ENCODE results near the gene TMEM220. TPM values are rescaled to one million over a fixed set of nuclear protein-coding genes. Genes with fewer than 3 reads are reported as not detected.

Gene TMEM220
- polyA plus RNA-seq, 1 of the 3 experiments (the other 2 are of a cell fraction): 2.7 TPM

DNA sequence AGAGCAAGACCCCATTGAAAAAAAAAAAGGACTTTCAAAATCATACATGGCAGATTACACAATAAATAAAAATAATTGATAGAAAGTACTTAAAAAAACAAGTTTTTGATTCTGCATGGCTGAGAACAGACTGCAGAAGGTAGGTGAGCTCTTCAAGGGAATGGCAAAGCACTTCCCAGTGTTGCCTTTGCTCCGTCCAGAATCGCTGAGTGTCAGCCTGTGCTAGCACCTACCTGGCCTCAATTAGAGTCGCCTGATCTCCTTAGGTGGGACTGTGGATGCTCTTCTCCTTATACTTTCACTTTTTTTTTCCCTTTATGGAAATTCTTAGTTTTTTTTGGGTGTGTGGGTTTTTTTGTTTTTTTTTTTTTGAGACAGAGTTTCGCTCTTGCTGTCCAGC, 6.0 kb upstream of the TMEM220 start:
- ChIA-PET CTCF (interaction anchor here (0.7 to 8.5 kb wide), 9 partner anchors 11 to 141 kb away, joined by 3 to 165 read pairs (median 12); partner anchors contain the start of gene PIRT), POLR2A (no interaction called here)
- Histone ChIP-seq H3F3A (replicated peaks; ENCODE audit: insufficient read depth) (no peaks in the 10 kb centered on the region), H3K4me3 (ENCODE audit: low read depth in 2 of 2, low read length in 1 of 2) (no peak overlapping the region), H3K4me2 (no peak overlapping the region), H3K36me3 (replicated peaks in 1 of 2; ENCODE audit: control insufficient read depth in 1 of 2, insufficient read depth in 2 of 2, low read length in 1 of 2) (no peaks in the 10 kb centered on the region), H3K27ac (ENCODE audit: low read depth in 2 of 2, low read length in 1 of 2) (no peak overlapping the region), H2AFZ (ENCODE audit: low read depth) (no peak overlapping the region), H3K9me2 (no peaks in the 10 kb centered on the region), H3K4me1 (ENCODE audit: control insufficient read depth in 1 of 2, insufficient read depth in 2 of 2, low read depth in 1 of 2, low read length in 1 of 2) (peaks cover 0 to 11% of the 10 kb centered on the region in 2 experiments; a peak in 1 of 4 replicates), H3K27me3 (ENCODE audit: insufficient read depth) (no peaks in the 10 kb centered on the region; the same call in 1 of the 2 replicates), H4K20me1 (ENCODE audit: insufficient read depth) (no peaks in the 10 kb centered on the region), H3K79me2 (ENCODE audit: insufficient read depth) (no peaks in the 10 kb centered on the region), H3K9ac (no peak overlapping the region), H3K9me3 (no peaks in the 10 kb centered on the region)
- WGBS (ENCODE audit: low lambda C conversion rate): 61% methylated on average over 4 of the region's 4 CpGs
- DNase-seq: no peak
- TF ChIP-seq ZBTB33 (IDR thresholded peaks at IDR 0.05; ENCODE audit: borderline replicate concordance, low read depth) (no peak), TCF12 (IDR thresholded peaks at IDR 0.05) (no peak), GATA2 (CRISPR knock-in tag; IDR thresholded peaks at IDR 0.05) (no peak), JUND (IDR thresholded peaks at IDR 0.05) (no peak)

DNA sequence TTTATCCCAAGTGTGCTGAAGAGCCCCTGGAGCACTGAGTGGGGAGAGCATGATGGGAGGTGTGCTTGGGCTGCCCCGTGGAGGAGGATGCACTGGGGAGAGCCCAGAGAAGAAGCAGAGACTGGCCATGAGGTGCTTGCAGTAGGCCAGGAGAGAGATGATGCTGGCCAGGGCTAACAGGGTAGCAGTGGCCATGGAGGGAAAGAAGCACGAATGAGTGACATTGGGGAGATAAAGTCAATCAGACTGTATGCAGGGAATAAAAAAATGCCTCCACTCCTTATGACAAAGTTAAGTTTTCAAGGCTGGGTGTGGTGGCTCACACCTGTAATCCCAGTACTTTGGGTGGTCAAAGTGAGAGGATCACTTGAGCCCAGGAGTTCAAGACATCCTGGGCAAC, 5.4 kb upstream of the TMEM220 start:
- Histone ChIP-seq H3K9me3 (no peaks in the 10 kb centered on the region), H3K9me2 (no peaks in the 10 kb centered on the region), H3K4me1 (ENCODE audit: control insufficient read depth in 1 of 2, insufficient read depth in 2 of 2, low read depth in 1 of 2, low read length in 1 of 2) (peaks cover 0 to 11% of the 10 kb centered on the region in 2 experiments; a peak in 1 of 4 replicates), H3K36me3 (replicated peaks in 1 of 2; ENCODE audit: control insufficient read depth in 1 of 2, insufficient read depth in 2 of 2, low read length in 1 of 2) (no peaks in the 10 kb centered on the region), H3K79me2 (ENCODE audit: insufficient read depth) (no peaks in the 10 kb centered on the region), H3F3A (replicated peaks; ENCODE audit: insufficient read depth) (peaks cover 3% of the 10 kb centered on the region), H4K20me1 (ENCODE audit: insufficient read depth) (no peaks in the 10 kb centered on the region), H3K27ac (ENCODE audit: low read depth in 2 of 2, low read length in 1 of 2) (no peak overlapping the region), H3K4me3 (ENCODE audit: low read depth in 2 of 2, low read length in 1 of 2) (no peak overlapping the region), H2AFZ (ENCODE audit: low read depth) (no peak overlapping the region), H3K4me2 (no peak overlapping the region), H3K9ac (no peak overlapping the region), H3K27me3 (ENCODE audit: insufficient read depth) (no peaks in the 10 kb centered on the region; the same call in 1 of the 2 replicates)
- 25% methylated on average over 2 of the region's 2 CpGs for WGBS (ENCODE audit: low lambda C conversion rate)
- no peak for TF ChIP-seq TCF12 (IDR thresholded peaks at IDR 0.05)
- TF ChIP-seq RFX5 (IDR thresholded peaks at IDR 0.05; ENCODE audit: low read length): no peak
- TF ChIP-seq PBX3 (IDR thresholded peaks at IDR 0.05): no peak
- no peak for TF ChIP-seq MEF2A (IDR thresholded peaks at IDR 0.05; ENCODE audit: borderline replicate concordance, low read depth)
- no peak for TF ChIP-seq SMC3 (IDR thresholded peaks at IDR 0.05; ENCODE audit: low read depth, low read length)
- TF ChIP-seq RXRA (IDR thresholded peaks at IDR 0.05; ENCODE audit: borderline replicate concordance, low read depth): no peak
- TF ChIP-seq FOXM1 (IDR thresholded peaks at IDR 0.05; ENCODE audit: low read depth): no peak
- no peak for TF ChIP-seq NFIC (IDR thresholded peaks at IDR 0.05; ENCODE audit: borderline replicate concordance)
- TF ChIP-seq FOSL2 (IDR thresholded peaks at IDR 0.05; ENCODE audit: borderline replicate concordance, low read depth): no peak
- no peak for TF ChIP-seq YY1 (IDR thresholded peaks at IDR 0.05; ENCODE audit: low read depth)
- TF ChIP-seq FOXJ3 (CRISPR knock-in tag; IDR thresholded peaks at IDR 0.05): no peak
- no peak for TF ChIP-seq CHD2 (IDR thresholded peaks at IDR 0.05; ENCODE audit: low read length, partially characterized antibody)
- TF ChIP-seq, protein P1, sequence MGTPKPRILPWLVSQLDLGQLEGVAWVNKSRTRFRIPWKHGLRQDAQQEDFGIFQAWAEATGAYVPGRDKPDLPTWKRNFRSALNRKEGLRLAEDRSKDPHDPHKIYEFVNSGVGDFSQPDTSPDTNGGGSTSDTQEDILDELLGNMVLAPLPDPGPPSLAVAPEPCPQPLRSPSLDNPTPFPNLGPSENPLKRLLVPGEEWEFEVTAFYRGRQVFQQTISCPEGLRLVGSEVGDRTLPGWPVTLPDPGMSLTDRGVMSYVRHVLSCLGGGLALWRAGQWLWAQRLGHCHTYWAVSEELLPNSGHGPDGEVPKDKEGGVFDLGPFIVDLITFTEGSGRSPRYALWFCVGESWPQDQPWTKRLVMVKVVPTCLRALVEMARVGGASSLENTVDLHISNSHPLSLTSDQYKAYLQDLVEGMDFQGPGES (IDR thresholded peaks at IDR 0.05; ENCODE audit: low read depth, low read length): no peak
- TF ChIP-seq JUND (IDR thresholded peaks at IDR 0.05): no peak
- TF ChIP-seq, protein P2, sequence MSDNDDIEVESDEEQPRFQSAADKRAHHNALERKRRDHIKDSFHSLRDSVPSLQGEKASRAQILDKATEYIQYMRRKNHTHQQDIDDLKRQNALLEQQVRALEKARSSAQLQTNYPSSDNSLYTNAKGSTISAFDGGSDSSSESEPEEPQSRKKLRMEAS (IDR thresholded peaks at IDR 0.05; ENCODE audit: low read depth): no peak
- TF ChIP-seq NRF1 (IDR thresholded peaks at IDR 0.05; ENCODE audit: low read depth, low read length): no peak
- TF ChIP-seq REST (IDR thresholded peaks at IDR 0.05; ENCODE audit: low read depth, low read length): no peak
- no peak for TF ChIP-seq RCOR1 (IDR thresholded peaks at IDR 0.05; ENCODE audit: low read length)
- no peak for TF ChIP-seq GABPA (IDR thresholded peaks at IDR 0.05; ENCODE audit: low read depth)
- TF ChIP-seq ELF1 (IDR thresholded peaks at IDR 0.05): no peak
- ChIA-PET CTCF (interaction anchor here (0.7 to 8.5 kb wide), 5 partner anchors 12 to 111 kb away, joined by 3 to 165 read pairs (median 42); partner anchors contain the start of gene PIRT), POLR2A (no interaction called here)
- no peak for DNase-seq

Measured in SK-N-SH (cell line).